Measurements from ENCODE around the gene POTEH. TPM values are rescaled to one million over a fixed set of nuclear protein-coding genes. Genes with fewer than 3 reads are reported as not detected.

POTEH gene
- polyA plus RNA-seq, result not detected in 2 replicates

GRCh38 chr22:15689749-15690125, at the start of gene POTEH:
POTEH (plus strand) TSS chr22:15690026; CDS start chr22:15690078, 52 bp downstream.

Other genes starting within 250 kb of the POTEH start
- gene OR11H1, start 161.8 kb upstream of the POTEH start, polyA plus RNA-seq, result not detected in 2 replicates

Measured in Purkinje cell (primary cell).